IPS-20b (cell line): ENCODE data around the gene SNRNP200.

Experiments
- H3K27ac ChIP-seq: one replicate; pipeline ENCODE4 v1.5.1; 2013; ENCODE audit warnings: low read length
- H3K27me3 ChIP-seq: 2 replicates; pipeline ENCODE4 v1.6.1; 2013; ENCODE audit warnings: mild to moderate bottlenecking, low read length, inconsistent platforms; ENCODE audit not compliant: insufficient read depth
- H3K36me3 ChIP-seq: 2 replicates; pipeline ENCODE4 v1.6.1; 2013; ENCODE audit warnings: low read depth, mild to moderate bottlenecking, inconsistent platforms, low read length, moderate library complexity; ENCODE audit not compliant: insufficient read depth
- H3K4me1 ChIP-seq: 2 replicates; pipeline ENCODE4 v1.6.1; 2013; ENCODE audit warnings: mild to moderate bottlenecking, control low read depth, inconsistent platforms, low read length, moderate library complexity; ENCODE audit not compliant: insufficient read depth
- H3K4me3 ChIP-seq: 2 replicates; pipeline ENCODE4 v1.5.1; 2013; ENCODE audit warnings: mild to moderate bottlenecking, low read length, inconsistent platforms
- H3K9ac ChIP-seq: 2 replicates; pipeline ENCODE4 v1.6.1; 2013; ENCODE audit warnings: low read depth, mild to moderate bottlenecking, inconsistent platforms, low read length, moderate library complexity
- H3K9me3 ChIP-seq: 2 replicates; pipeline ENCODE4 v1.6.1; 2013; ENCODE audit warnings: mild to moderate bottlenecking, low read depth, low read length, inconsistent platforms; ENCODE audit not compliant: insufficient read depth

Gene SNRNP200

DNA sequence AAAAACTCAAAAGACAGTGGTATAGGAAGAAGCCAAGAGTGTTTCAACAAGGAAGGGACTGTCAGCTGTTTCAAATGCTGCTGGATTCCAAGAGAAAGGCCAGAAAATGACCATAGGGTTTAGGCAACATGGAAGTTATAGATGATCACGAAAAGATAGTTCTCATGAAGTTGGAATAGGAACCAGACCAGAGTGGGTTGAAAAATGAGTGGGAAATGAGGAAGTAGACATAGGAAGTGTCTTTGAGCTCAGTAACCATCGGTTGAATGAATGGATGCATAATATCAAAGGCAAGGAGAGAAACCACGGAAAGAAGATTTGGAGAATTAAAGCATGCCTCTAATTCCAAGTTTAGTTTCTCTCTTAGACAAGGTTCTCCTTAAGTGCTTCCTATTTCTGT lies 31.5 kb upstream of the SNRNP200 start:
- peaks cover 6% of the 10 kb centered on the region for H3K4me1 ChIP-seq
- H3K27ac ChIP-seq = no peak overlapping the region
- peaks cover 12% of the 10 kb centered on the region for H3K36me3 ChIP-seq
- H3K27me3 ChIP-seq = no peaks in the 10 kb centered on the region
- H3K9ac ChIP-seq = peak overlapping the region; percentile 98; the same call in 1 of the 2 replicates
- H3K9me3 ChIP-seq = no peaks in the 10 kb centered on the region
- peak overlapping the region; percentile 98 for H3K4me3 ChIP-seq

GRCh38 chr2:96336104-96336775 lies 30.9 kb upstream of the SNRNP200 start:
- Histone ChIP-seq H3K27ac (peak overlapping the region; percentile 52), H3K36me3 (peaks cover 6% of the 10 kb centered on the region; the same call in 1 of the 2 replicates)

GRCh38 chr2:96333708-96334107 lies 28.4 kb upstream of the SNRNP200 start:
- Histone ChIP-seq H3K9ac (no peak overlapping the region), H3K27ac (no peak overlapping the region)

More at GRCh38 chr2:96336104-96336775, 30.9 kb upstream of the SNRNP200 start:
- H3K9ac ChIP-seq = peak overlapping the region; percentile 98
- H3K9me3 ChIP-seq = no peaks in the 10 kb centered on the region
- peaks cover 6% of the 10 kb centered on the region for H3K4me1 ChIP-seq
- H3K4me3 ChIP-seq = peak overlapping the region; percentile 98
- H3K27me3 ChIP-seq = no peaks in the 10 kb centered on the region

GRCh38 chr2:96330407-96330806 lies 25.1 kb upstream of the SNRNP200 start:
- Histone ChIP-seq H3K36me3 (peaks cover 22% of the 10 kb centered on the region), H3K4me1 (no peaks in the 10 kb centered on the region), H3K4me3 (no peak overlapping the region), H3K27ac (no peak overlapping the region), H3K27me3 (peaks cover 13% of the 10 kb centered on the region), H3K9me3 (no peaks in the 10 kb centered on the region), H3K9ac (no peak overlapping the region)

More at GRCh38 chr2:96333708-96334107, 28.4 kb upstream of the SNRNP200 start:
- no peaks in the 10 kb centered on the region for H3K36me3 ChIP-seq
- H3K9me3 ChIP-seq = no peaks in the 10 kb centered on the region
- peaks cover 6% of the 10 kb centered on the region for H3K4me1 ChIP-seq
- H3K27me3 ChIP-seq = no peaks in the 10 kb centered on the region
- no peak overlapping the region for H3K4me3 ChIP-seq

GRCh38 chr2:96329874-96330273 lies 24.5 kb upstream of the SNRNP200 start:
- Histone ChIP-seq H3K4me1 (no peaks in the 10 kb centered on the region), H3K27ac (no peak overlapping the region), H3K9ac (no peak overlapping the region), H3K27me3 (peaks cover 15% of the 10 kb centered on the region), H3K4me3 (no peak overlapping the region), H3K36me3 (peaks cover 22% of the 10 kb centered on the region), H3K9me3 (no peaks in the 10 kb centered on the region)

GRCh38 chr2:96329456-96329855 lies 24.1 kb upstream of the SNRNP200 start:
- Histone ChIP-seq H3K9ac (no peak overlapping the region), H3K36me3 (peaks cover 22% of the 10 kb centered on the region), H3K9me3 (no peaks in the 10 kb centered on the region), H3K4me3 (no peak overlapping the region), H3K27ac (no peak overlapping the region), H3K4me1 (peaks cover 3% of the 10 kb centered on the region; the same call in 1 of the 2 replicates), H3K27me3 (peaks cover 19% of the 10 kb centered on the region)

DNA sequence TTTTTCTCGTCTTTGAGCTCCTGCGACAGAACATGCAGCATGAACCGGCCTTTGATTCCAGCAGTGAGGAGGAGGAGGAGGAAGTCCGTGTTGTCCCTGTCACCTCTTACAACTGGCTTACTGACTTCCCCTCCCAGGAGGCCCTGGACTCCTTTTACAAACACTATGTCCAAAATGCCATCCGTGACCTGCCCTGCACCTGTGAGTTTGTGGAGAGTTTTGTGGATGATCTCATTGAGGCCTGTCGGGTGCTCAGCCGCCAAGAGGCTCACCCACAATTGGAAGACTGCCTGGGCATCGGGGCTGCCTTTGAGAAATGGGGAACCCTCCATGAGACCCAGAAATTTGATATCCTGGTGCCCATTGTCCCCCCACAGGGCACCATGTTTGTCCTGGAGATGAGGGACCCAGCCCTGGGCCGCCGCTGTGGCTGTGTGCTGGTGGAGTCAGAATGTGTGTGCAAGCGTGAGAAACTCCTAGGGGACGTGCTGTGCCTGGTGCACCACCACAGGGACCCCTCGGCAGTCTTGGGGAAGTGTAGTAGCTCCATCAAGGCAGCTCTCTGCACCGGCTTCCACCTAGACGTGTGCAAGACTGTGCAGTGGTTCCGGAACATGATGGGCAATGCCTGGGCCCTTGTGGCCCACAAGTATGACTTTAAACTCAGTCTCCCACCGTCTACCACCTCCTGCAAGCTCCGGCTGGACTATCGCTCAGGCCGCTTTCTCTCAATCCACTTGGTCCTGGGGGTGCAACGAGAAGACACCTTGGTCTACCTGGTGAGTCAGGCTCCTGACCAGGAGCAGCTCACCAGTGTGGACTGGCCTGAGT lies 21.9 kb upstream of the SNRNP200 start:
- Histone ChIP-seq H3K36me3 (peaks cover 22% of the 10 kb centered on the region), H3K4me3 (no peak overlapping the region), H3K27ac (no peak overlapping the region), H3K9ac (no peak overlapping the region), H3K9me3 (no peaks in the 10 kb centered on the region), H3K4me1 (peaks cover 3% of the 10 kb centered on the region; the same call in 1 of the 2 replicates), H3K27me3 (peaks cover 41% of the 10 kb centered on the region)

GRCh38 chr2:96326564-96326963 lies 21.2 kb upstream of the SNRNP200 start:
- Histone ChIP-seq H3K9me3 (no peaks in the 10 kb centered on the region), H3K9ac (no peak overlapping the region), H3K4me1 (peaks cover 3% of the 10 kb centered on the region; the same call in 1 of the 2 replicates), H3K36me3 (peaks cover 22% of the 10 kb centered on the region), H3K27me3 (peaks cover 48% of the 10 kb centered on the region), H3K27ac (no peak overlapping the region), H3K4me3 (no peak overlapping the region)

GRCh38 chr2:96325884-96326255 lies 20.5 kb upstream of the SNRNP200 start:
- Histone ChIP-seq H3K27ac (no peak overlapping the region), H3K4me3 (peak overlapping the region; percentile 78)

GRCh38 chr2:96325041-96325883 lies 19.9 kb upstream of the SNRNP200 start, which contains the start of gene ITPRIPL1:
TSS of gene ITPRIPL1 (plus strand) at chr2:96325317. CDS start at chr2:96325840, 523 bp downstream.
- Histone ChIP-seq H3K27me3 (peaks cover 61% of the 10 kb centered on the region), H3K9ac (peak within 1 kb of the TSS; percentile 69; the same call in 1 of the 2 replicates), H3K27ac (no peak within 1 kb of the TSS), H3K4me3 (peak within 1 kb of the TSS; percentile 78), H3K4me1 (peaks cover 3% of the 10 kb centered on the region; the same call in 1 of the 2 replicates), H3K36me3 (peaks cover 22% of the 10 kb centered on the region), H3K9me3 (no peaks in the 10 kb centered on the region)

More at GRCh38 chr2:96325884-96326255, 20.5 kb upstream of the SNRNP200 start:
- Histone ChIP-seq H3K9ac (peak overlapping the region; percentile 69; the same call in 1 of the 2 replicates), H3K36me3 (peaks cover 22% of the 10 kb centered on the region), H3K27me3 (peaks cover 55% of the 10 kb centered on the region), H3K9me3 (no peaks in the 10 kb centered on the region), H3K4me1 (peaks cover 3% of the 10 kb centered on the region; the same call in 1 of the 2 replicates)

DNA sequence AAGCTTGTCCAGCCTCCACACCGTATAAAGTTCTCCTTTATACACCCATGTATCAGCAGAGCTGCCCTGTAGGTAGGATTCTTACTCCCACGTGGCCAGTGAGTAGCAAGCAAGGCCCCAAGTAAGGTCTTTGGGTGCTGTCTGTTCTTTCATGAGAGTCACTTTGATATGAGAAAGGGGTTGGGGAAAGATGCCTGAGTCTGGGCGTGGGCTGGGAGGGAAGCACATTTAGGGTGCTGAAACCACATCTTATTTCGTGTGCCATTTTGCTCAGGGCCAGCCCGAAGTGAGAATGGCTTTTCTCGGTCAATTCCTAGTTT lies 19.3 kb upstream of the SNRNP200 start:
- H3K36me3 ChIP-seq = peaks cover 22% of the 10 kb centered on the region
- H3K27me3 ChIP-seq = peaks cover 67% of the 10 kb centered on the region
- H3K9me3 ChIP-seq = no peaks in the 10 kb centered on the region
- no peak overlapping the region for H3K27ac ChIP-seq
- peaks cover 3% of the 10 kb centered on the region; the same call in 1 of the 2 replicates for H3K4me1 ChIP-seq
- H3K4me3 ChIP-seq = peak overlapping the region; percentile 78
- H3K9ac ChIP-seq = peak overlapping the region; percentile 69; the same call in 1 of the 2 replicates
